Ishikawa (cell line): ENCODE data around the gene USP37.

Experiments used
- CEBPB ChIP-seq: IDR thresholded peaks from 2 replicates; pipeline ENCODE4 v1.6.1; 2012
- CREB1 ChIP-seq: IDR thresholded peaks from 2 replicates; pipeline ENCODE4 v1.6.1; 2012; ENCODE audit warnings: low read depth
- EGR1 ChIP-seq: IDR thresholded peaks from 2 replicates; pipeline ENCODE4 v1.6.1; 2012
- EP300 ChIP-seq: IDR thresholded peaks from 2 replicates; pipeline ENCODE4 v1.6.1; 2012; ENCODE audit warnings: borderline replicate concordance
- MAX ChIP-seq: IDR thresholded peaks from 2 replicates; pipeline ENCODE4 v1.6.1; 2012
- NFIC ChIP-seq: IDR thresholded peaks from 2 replicates; pipeline ENCODE4 v1.6.1; 2012
- RAD21 ChIP-seq: IDR thresholded peaks from 2 replicates; pipeline ENCODE4 v1.6.1; 2012; ENCODE audit warnings: low read depth
- TAF1 ChIP-seq: IDR thresholded peaks from 2 replicates; pipeline ENCODE4 v1.6.1; 2012; ENCODE audit warnings: low read depth, mild to moderate bottlenecking
- USF1 ChIP-seq: IDR thresholded peaks from 2 replicates; pipeline ENCODE4 v1.6.1; 2012
- TF ChIP-seq, protein P1 (sequence below): IDR thresholded peaks from 2 replicates; pipeline ENCODE4 v1.6.1; 2012; ENCODE audit warnings: low read depth, mild to moderate bottlenecking

GRCh38 chr2:218536804-218537494 lies 31.2 kb downstream of the USP37 start:
- TF ChIP-seq RAD21 (no peak), MAX (no peak), USF1 (no peak), EP300 (no peak), EGR1 (no peak), TAF1 (no peak), CEBPB (no peak), CREB1 (no peak), NFIC (no peak)
- TF ChIP-seq, protein P1, sequence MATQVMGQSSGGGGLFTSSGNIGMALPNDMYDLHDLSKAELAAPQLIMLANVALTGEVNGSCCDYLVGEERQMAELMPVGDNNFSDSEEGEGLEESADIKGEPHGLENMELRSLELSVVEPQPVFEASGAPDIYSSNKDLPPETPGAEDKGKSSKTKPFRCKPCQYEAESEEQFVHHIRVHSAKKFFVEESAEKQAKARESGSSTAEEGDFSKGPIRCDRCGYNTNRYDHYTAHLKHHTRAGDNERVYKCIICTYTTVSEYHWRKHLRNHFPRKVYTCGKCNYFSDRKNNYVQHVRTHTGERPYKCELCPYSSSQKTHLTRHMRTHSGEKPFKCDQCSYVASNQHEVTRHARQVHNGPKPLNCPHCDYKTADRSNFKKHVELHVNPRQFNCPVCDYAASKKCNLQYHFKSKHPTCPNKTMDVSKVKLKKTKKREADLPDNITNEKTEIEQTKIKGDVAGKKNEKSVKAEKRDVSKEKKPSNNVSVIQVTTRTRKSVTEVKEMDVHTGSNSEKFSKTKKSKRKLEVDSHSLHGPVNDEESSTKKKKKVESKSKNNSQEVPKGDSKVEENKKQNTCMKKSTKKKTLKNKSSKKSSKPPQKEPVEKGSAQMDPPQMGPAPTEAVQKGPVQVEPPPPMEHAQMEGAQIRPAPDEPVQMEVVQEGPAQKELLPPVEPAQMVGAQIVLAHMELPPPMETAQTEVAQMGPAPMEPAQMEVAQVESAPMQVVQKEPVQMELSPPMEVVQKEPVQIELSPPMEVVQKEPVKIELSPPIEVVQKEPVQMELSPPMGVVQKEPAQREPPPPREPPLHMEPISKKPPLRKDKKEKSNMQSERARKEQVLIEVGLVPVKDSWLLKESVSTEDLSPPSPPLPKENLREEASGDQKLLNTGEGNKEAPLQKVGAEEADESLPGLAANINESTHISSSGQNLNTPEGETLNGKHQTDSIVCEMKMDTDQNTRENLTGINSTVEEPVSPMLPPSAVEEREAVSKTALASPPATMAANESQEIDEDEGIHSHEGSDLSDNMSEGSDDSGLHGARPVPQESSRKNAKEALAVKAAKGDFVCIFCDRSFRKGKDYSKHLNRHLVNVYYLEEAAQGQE = no peak
